Tibial artery (tissue), 4 donors: ENCODE measurements around the gene FAM53B.

Experiments
- DNase-seq, 2 donors: peaks; one replicate each; pipeline ENCODE4 v3.0.0-alpha.2; 2019
- H3K27ac ChIP-seq, 2 donors: fragments of 200-600 bp; sonication (generic) in 1 of 2; 1 replicate in 1 of 2; 2 replicates in 1 of 2; pipeline ENCODE4 v1.5.1; 2018 to 2019; ENCODE audit warnings: mild to moderate bottlenecking in 1 of 2
- H3K27me3 ChIP-seq, 2 donors: fragments of 200-600 bp; sonication (generic) in 1 of 2; one replicate each; pipeline versions ENCODE4 v1.5.1 to v1.6.0; 2016 to 2019
- H3K36me3 ChIP-seq, 3 donors: fragments of 200-600 bp; sonication (generic) in 2 of 3; one replicate each; pipeline ENCODE4 v1.5.1; 2016 to 2019; ENCODE audit warnings: mild to moderate bottlenecking in 2 of 3
- H3K4me1 ChIP-seq, 4 donors: fragments of 200-600 bp; sonication (generic) in 2 of 4; 1 replicate in 3 of 4; 2 replicates in 1 of 4; pipeline ENCODE4 v1.5.1; 2016 to 2019
- H3K4me3 ChIP-seq, 2 donors: fragments of 200-600 bp; sonication (generic) in 1 of 2; 1 replicate in 1 of 2; 2 replicates in 1 of 2; pipeline ENCODE4 v1.5.1; 2018 to 2019; ENCODE audit warnings: mild to moderate bottlenecking in 2 of 2
- H3K9me3 ChIP-seq, 3 donors: fragments of 200-600 bp; sonication (generic) in 1 of 3; one replicate each; pipeline ENCODE4 v1.5.1; 2016 to 2019
- intact Hi-C: fragments of 100-400 bp; cut with DNase I; formaldehyde crosslinking; loops from one replicate; pipeline ENCODE4 v1.15.0; 2023; ENCODE audit warnings: low total_unique reads
- TF ChIP-seq, protein P1 (sequence below), 2 experiments: fragments of 200-600 bp in 1 of 2; fragments of 450-650 bp in 1 of 2; IDR thresholded peaks; one replicate each; pipeline ENCODE4 v1.5.1; 2017 to 2019; ENCODE audit warnings: antibody characterized with exemption in 2 of 2, mild to moderate bottlenecking in 1 of 2, moderate library complexity in 1 of 2

FAM53B gene

DNA sequence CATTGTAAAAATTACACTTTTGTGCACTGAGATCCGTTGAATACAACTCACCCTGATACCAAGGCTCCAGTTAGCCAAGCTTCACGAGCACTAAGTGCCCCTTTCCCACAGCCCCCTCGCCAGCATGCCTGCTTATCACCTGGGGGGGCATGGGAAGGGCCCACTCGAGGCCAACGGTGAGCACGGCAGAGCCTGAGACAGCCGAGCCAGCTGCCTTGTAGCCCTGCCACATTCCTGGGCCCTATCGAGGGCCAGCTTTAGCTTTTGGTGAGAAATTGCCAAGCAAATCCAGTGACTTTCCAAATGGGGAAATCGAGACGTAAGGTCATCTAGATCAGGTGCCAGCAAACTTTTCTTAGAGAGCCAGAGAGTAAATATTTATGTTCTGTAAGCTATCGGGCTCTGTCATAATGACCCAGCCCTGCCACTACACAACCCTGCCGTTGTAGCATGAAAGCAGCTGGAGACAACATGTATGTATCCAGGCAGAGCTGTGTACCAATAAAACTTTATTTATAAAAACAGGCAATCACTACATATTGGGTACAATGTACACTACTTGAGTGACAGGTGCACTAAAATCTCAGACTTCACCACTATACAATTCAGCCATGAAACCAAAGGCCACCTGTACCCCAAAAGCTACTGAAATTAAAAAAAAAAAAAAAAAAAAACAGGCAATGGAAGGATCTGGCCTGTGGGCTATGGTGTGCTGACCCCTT lies 83.6 kb downstream of the FAM53B start:
- Histone ChIP-seq H3K9me3 (no peaks in the 10 kb centered on the region), H3K27me3 (no peaks in the 10 kb centered on the region), H3K4me1 (peaks cover 0 to 9% (median 0%) of the 10 kb centered on the region in 4 donors), H3K4me3 (no peak overlapping the region), H3K27ac (no peak overlapping the region), H3K36me3 (no peaks in the 10 kb centered on the region)
- no peak for DNase-seq
- intact Hi-C loops = no loop called here
- TF ChIP-seq, protein P1, sequence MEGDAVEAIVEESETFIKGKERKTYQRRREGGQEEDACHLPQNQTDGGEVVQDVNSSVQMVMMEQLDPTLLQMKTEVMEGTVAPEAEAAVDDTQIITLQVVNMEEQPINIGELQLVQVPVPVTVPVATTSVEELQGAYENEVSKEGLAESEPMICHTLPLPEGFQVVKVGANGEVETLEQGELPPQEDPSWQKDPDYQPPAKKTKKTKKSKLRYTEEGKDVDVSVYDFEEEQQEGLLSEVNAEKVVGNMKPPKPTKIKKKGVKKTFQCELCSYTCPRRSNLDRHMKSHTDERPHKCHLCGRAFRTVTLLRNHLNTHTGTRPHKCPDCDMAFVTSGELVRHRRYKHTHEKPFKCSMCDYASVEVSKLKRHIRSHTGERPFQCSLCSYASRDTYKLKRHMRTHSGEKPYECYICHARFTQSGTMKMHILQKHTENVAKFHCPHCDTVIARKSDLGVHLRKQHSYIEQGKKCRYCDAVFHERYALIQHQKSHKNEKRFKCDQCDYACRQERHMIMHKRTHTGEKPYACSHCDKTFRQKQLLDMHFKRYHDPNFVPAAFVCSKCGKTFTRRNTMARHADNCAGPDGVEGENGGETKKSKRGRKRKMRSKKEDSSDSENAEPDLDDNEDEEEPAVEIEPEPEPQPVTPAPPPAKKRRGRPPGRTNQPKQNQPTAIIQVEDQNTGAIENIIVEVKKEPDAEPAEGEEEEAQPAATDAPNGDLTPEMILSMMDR (IDR thresholded peaks at IDR 0.05) = no peak

DNA sequence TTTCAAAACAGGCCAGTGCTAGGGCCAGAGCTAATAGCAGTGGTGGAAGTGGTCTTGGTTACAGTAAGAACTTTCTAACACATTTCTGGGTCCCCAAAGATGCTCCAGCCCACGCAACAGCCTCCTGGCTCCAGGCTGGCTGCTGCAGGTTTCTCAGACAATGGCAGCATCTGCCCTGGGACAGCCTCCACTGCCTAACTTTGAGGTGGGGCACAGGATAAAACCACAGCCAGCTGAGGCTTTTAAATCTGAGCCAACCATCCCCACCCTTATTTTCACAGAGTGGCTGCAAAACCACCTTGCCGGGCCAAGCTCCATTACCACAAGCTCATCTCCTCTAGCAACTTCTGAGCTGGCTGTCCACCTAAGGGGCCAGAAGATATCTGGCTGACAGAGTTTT lies 84.8 kb downstream of the FAM53B start:
- no peaks in the 10 kb centered on the region for H3K9me3 ChIP-seq
- no peak overlapping the region for H3K4me3 ChIP-seq
- no peaks in the 10 kb centered on the region for H3K27me3 ChIP-seq
- TF ChIP-seq, protein P1 (IDR thresholded peaks at IDR 0.05) = no peak
- H3K27ac ChIP-seq = no peak overlapping the region
- DNase-seq = no peak
- peaks cover 0 to 19% (median 0%) of the 10 kb centered on the region in 4 donors for H3K4me1 ChIP-seq
- H3K36me3 ChIP-seq = no peaks in the 10 kb centered on the region
- intact Hi-C loops = loop anchor here (10.0 kb wide), 1 partner anchor 85 kb away; the partner anchor contains the start of gene FAM53B

DNA sequence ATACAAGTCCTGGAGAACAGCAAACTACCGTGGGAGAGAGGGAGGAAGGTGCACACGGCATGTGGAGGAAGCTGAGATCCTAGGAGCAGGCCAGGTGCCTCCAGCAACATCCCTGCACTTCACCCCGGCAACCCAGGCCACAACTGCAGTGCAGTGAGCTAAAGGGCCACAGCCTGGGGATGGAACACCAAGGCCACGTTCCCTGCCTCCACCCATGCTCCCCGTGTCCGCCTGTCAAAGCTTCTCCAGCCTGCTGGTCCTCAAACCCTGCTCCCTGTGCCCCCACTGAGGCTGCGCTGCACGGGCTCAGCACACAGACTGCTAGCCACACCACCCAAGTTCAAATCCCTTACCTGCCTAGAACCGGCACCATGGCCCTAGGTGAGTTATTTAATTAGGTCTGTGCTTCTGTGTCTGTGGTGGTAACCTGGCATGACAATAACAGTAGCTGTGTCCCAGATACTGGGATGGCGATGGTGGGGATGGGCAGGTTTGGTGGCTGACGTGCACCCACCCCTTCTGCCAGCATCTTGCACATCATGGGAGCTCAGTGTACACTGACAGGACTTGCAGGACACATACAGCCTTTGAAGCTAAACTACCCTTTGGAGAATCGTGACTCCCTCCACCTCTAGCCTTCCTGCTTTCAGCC lies 85.5 kb downstream of the FAM53B start:
- no peaks in the 10 kb centered on the region for H3K36me3 ChIP-seq
- no peak for DNase-seq
- no peaks in the 10 kb centered on the region for H3K27me3 ChIP-seq
- H3K27ac ChIP-seq = no peak overlapping the region
- intact Hi-C loops = loop anchor here (10.0 kb wide), 1 partner anchor 86 kb away; the partner anchor contains the start of gene FAM53B
- H3K4me1 ChIP-seq = peaks cover 0 to 22% (median under 1%) of the 10 kb centered on the region in 4 donors
- no peaks in the 10 kb centered on the region for H3K9me3 ChIP-seq
- no peak overlapping the region for H3K4me3 ChIP-seq
- TF ChIP-seq, protein P1 (IDR thresholded peaks at IDR 0.05) = no peak

DNA sequence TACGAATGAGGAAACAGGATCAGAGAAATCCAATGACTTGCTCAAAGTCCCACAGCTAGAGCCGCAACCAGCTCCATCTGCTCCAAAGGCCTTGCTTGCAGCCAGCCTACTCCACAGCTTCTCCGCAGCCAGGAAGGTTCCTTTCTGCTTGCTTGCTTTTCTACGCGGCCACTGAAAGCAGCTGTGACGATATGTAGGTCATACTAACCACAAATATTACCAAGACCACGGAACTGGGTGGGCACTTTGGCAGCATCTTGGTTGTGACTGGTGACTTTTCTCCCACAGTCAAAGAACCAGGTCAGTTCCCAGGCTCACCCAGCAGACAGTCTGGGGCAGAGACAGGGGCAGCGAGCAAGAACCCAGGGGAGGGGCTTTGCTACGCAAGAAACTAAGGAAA lies 86.4 kb downstream of the FAM53B start:
- intact Hi-C loops = loop anchor here (10.0 kb wide), 1 partner anchor 87 kb away; the partner anchor contains the start of gene FAM53B
- H3K27me3 ChIP-seq = no peaks in the 10 kb centered on the region
- H3K27ac ChIP-seq = peak overlapping the region in 1 of 2 donors; percentile 39
- TF ChIP-seq, protein P1 (IDR thresholded peaks at IDR 0.05) = no peak
- no peaks in the 10 kb centered on the region for H3K36me3 ChIP-seq
- DNase-seq = no peak
- H3K4me3 ChIP-seq = no peak overlapping the region
- H3K9me3 ChIP-seq = no peaks in the 10 kb centered on the region
- H3K4me1 ChIP-seq = peaks cover 0 to 26% (median 3%) of the 10 kb centered on the region in 4 donors

DNA sequence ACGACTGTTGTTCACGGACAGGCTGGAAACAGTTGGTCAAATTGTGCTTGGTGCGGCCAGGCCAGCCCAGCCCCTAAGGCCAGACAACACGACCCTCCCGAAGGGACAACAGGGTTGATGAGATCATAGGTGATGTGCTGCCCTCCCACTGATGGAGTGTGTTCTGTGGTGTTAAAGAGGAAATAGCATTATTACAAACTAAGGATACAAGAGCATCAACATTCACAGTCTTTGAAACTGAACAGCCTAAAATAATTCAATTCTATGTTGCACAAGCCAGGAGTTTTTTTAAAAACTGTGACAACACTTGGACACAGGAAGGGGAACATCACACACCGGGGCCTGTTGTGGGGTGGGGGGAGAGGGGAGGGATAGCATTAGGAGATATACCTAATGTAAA lies 87.6 kb downstream of the FAM53B start:
- DNase-seq = no peak
- Histone ChIP-seq H3K9me3 (no peaks in the 10 kb centered on the region), H3K36me3 (no peaks in the 10 kb centered on the region), H3K4me3 (no peak overlapping the region), H3K4me1 (peaks cover 0 to 26% (median 3%) of the 10 kb centered on the region in 4 donors), H3K27ac (no peak overlapping the region), H3K27me3 (no peaks in the 10 kb centered on the region)
- TF ChIP-seq, protein P1 (IDR thresholded peaks at IDR 0.05) = no peak
- intact Hi-C loops = loop anchor here (10.0 kb wide), 1 partner anchor 88 kb away; the partner anchor contains the start of gene FAM53B
